Fibroblast of the conjunctiva (primary cell): ENCODE results near the gene CCDC74A.
"Not testable (repeated sequence)": the region's sequence is repeated elsewhere in the genome, so short reads cannot be mapped to it uniquely, and the experiment has no call there.

ENCODE experiments used
- DNase-seq: peaks from one replicate; pipeline ENCODE4 v3.0.0-alpha.2; 2010; ENCODE audit warnings: low read depth

CCDC74A gene

DNA sequence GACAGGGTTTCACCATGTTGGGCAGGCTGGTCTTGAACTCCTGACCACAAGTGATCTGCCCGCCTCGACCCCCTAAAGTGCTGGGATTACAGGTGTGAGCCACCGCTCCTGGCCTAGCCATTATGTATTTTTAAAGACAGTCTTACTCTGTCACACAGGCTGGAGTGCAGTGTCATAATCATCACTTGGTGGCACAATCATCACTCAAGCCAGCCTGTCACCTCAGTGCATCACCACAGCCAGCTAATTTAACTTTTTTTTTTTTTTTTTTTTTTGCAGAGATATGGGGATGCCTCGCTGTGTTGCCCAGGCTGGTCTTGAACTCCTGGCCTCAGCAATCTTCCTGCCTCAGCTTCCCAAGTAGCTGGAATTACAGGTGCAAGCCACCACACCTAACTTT lies 24.1 kb upstream of the CCDC74A start:
- DNase-seq: not testable (repeated sequence)

GRCh38 chr2:131504082-131504750 lies 23.5 kb upstream of the CCDC74A start:
- DNase-seq: not testable (repeated sequence)

DNA sequence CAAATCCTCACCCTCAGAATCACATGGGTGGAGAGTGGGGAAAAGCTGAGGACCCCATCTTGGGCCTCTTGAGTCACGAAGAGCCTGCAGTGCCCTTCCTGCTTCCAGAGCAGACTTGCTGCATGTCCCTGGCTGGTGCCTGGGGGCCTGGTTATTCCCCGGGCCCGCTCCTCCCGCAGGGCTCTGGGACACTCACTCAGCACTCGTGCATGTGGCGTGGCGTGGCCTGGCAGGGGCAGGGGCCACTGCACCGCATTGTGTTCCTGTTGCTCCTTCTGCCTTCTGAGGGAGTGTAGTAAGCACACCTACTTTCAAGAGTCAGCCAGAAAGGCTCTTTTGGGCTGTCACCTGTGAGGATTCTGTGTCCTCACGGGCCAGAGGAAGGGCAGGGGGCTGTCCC lies 18.1 kb upstream of the CCDC74A start:
- DNase-seq: no peak

GRCh38 chr2:131511291-131511968 lies 16.3 kb upstream of the CCDC74A start:
- DNase-seq: not testable (repeated sequence)

DNA sequence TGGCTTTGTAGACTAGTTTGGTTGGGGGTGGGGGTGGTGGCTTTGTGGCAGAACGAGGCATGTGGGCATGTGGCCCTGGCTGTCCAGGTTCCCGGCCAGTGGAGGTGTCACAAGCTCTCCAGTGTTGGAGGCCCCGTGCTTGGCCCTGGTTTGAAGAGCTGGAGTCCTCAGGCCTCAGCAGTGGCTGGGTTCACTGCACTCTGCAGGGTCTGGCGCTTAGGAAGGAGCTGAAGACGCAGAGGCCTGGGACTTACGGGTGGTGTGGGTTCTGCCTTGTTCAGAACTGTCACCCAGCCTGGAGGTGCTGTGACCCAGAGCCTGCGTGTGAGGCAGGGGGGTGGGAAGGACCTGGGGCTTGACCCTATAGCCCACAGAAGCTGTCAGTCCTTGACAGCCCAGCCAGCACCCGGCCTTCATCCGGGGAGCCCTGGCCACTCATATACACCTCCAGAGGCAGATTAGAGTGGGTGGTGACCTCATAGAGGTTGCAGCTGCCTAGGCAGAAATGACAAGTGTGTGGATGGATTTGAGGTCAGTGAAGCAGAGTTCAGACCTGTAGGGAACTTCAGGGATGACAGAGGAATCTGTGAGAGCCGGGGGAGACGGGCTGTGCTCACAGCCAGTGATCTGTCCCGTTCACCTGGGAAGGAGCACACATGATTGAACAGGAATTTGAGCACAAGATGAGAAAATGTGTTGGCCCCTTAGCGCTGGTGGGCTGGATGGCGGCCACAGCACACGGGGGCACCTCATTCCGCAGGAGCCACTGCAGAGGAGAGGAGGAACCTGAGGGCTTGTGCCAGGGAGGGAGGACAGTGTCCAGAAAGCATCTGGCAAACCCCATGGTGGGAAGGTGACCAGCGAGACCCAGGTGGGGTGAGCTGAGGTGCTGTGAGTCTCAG lies 15.5 kb upstream of the CCDC74A start:
- DNase-seq: not testable (repeated sequence)

- DNase-seq: not testable (repeated sequence)
Measured at GRCh38 chr2:131514408-131515166, 13.1 kb upstream of the CCDC74A start.

GRCh38 chr2:131515235-131515634 lies 12.5 kb upstream of the CCDC74A start:
- not testable (repeated sequence) for DNase-seq

GRCh38 chr2:131516011-131516410 lies 11.7 kb upstream of the CCDC74A start:
- no peak for DNase-seq

GRCh38 chr2:131516621-131517020 lies 11.1 kb upstream of the CCDC74A start:
- DNase-seq: not testable (repeated sequence)

DNA sequence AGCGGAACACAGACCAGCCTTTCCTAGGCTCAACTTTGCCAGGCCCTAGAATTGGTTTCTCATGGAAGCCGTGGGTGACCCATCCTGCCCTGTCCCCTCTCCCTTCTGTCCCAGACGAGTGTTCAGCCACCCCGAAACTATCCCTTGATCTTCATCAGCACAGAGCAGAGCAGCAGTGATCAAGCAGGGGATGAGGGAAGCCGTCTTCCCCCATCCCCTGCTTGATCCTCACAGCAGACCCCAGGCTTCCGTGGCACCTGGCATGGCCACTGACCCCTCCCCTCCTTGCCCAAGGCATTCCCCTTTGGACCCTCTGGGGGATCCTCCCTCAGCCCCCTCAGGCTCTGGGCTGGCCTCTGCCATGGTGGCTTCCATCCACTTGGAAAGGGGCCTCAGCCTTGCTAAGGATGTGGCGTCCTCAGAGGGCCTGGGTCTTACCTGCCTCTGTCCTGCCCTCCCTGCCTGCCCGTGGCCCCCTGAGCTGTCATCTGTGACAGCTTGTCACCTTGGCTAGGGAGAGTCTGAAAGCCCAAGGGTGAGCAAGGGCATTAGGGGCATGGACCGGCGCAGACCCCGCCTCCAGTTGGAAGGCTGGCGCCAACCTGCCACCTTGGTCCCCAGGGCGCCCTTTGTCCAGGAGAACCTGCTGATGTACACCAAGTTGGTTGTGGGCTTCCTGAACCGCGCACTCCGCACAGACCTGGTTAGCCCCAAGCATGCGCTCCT lies 10.4 kb upstream of the CCDC74A start:
- DNase-seq: no peak

- not testable (repeated sequence) for DNase-seq
Measured at GRCh38 chr2:131517856-131518255, 9.8 kb upstream of the CCDC74A start.

DNA sequence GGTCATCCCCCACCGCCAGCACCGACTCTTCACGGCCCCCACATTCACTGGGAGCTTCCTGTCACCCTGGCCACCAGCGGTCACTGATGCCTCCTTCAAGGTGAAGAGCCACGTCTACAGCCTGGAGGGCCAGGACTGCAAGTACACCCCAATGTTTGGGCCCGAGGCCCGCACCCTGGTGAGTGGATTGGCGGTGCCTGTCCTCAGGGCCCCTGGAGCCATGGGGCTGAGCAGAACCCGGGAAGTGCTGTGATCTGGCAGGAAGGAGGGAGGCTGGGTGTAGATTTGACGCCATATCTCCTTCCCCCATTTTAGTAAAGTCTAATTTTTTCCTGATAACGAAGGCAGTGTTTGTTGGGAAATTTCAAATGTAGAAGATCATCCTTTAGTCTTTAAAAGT lies 9.2 kb upstream of the CCDC74A start:
- not testable (repeated sequence) for DNase-seq

- DNase-seq: no peak
Measured at GRCh38 chr2:131519466-131519865, 8.2 kb upstream of the CCDC74A start.

GRCh38 chr2:131519871-131520470 lies 7.7 kb upstream of the CCDC74A start:
- not testable (repeated sequence) for DNase-seq

- no peak for DNase-seq
Measured at GRCh38 chr2:131520526-131520925, 7.2 kb upstream of the CCDC74A start.

- not testable (repeated sequence) for DNase-seq
Measured at GRCh38 chr2:131521524-131521923, 6.2 kb upstream of the CCDC74A start.

DNA sequence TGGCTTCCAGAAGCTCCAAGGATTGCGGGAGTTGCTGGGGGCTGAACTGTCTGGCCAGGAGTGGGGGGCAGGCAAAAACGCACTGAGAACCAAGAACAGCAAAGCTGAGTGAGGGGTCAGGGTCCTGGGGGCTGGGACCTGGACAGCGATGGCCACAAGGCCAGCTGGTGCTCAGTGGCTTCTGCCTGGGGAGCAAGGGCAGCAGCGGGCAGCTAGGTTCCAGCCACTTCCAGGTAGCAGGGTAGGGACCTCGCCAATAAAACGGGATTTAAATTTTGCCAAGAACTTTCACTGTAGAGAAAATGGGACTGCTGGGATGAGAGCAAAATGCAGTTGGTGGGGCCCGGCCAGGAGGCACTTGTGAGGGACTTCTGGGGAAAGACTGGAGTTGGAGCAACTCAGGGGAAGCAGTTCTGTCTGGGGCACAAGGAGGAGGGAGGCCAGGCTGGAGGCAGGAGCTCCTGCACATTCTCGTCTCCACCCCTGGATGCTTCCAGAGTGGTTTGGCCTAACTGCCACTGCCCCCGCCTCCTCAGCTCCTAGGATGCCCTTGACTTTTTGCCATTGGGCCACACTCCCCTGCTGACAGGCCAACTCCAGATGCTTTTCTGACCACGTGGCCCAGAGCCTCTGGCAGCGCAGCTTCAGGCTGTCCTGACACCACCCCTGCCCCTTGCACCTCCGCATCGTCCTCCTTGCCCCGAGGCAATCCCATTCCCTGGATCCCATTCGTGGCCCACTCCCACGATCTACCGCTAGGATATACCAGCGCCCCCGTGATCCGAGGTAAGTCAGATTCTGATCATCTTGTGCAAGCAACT lies 5.5 kb upstream of the CCDC74A start:
- DNase-seq: no peak

- not testable (repeated sequence) for DNase-seq
Measured at GRCh38 chr2:131525256-131525655, 2.4 kb upstream of the CCDC74A start.

- not testable (repeated sequence) for DNase-seq
Measured at GRCh38 chr2:131528981-131529863, 1.5 kb downstream of the CCDC74A start.
